IPS-NIHi7 (cell line): ENCODE data around the gene CCDC57.

Experiments
- DNase-seq: peaks from one replicate; pipeline ENCODE4 v3.0.0; 2012; ENCODE audit warnings: mixed read lengths; ENCODE audit errors: extremely low spot score

Gene CCDC57

GRCh38 chr17:82092995-82093751, 119.5 kb downstream of the CCDC57 start:
- no peak for DNase-seq

GRCh38 chr17:82092628-82092994, 120.0 kb downstream of the CCDC57 start:
- no peak for DNase-seq

DNA sequence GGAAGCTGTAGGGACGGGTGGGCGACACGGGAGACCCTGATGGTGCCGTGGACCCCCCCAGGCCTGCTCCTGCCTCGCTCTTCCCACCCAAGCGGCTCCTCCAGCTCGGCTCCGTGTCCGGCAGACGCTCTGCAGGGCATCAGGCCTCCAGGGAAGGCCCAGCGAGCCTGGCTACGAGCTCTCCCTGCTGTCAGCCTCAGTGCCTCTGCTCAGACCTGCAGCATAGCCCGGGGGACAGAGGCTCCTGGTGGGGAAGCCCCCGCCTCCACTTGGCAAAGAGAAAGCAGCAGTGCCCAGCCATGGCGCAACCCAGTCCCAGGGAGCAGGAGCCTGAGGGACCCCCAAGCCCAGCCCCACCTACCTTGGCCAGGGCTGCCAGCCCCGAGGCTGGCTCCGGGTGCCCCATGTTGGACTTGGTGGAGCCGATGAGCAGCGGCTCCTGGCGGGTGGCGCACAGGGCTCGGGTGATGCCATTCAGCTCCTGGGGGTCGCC, 120.5 kb downstream of the CCDC57 start:
- DNase-seq = no peak

GRCh38 chr17:82091264-82092066, 121.2 kb downstream of the CCDC57 start:
- no peak for DNase-seq

DNA sequence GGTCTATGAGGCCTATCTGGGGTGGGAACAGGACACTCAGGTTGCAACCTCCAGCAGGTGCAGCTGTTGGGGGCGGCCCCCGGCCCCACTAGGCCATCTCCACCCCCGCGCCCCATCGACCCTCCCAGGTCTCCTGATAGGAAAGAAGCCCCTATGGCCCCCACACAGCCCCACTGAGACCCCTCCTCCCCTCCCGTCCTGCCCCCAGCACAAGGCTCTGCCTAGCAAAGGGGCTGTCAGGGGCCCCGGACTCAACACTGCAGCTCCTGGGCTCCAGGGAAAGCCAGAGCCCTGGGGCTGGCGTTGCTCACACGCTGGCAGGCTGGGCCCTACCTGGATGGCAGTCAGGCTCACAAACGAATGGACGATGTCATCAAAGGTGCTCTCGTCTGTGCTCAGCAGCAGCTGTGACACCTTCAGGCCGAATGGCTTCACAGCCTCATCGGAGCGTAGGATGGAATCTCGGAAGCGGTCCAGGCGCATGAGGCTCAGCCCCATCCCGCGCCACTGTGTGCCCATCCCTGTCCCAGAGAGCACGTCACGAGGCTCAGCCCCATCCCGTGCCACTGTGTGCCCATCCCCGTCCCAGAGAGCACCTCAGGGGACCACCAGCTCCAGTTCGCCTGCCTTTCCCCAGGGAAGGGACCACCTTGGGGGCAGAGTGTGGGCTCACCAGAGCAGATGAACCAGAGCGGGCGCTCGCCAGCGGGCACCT, 121.9 kb downstream of the CCDC57 start:
- no peak for DNase-seq

DNA sequence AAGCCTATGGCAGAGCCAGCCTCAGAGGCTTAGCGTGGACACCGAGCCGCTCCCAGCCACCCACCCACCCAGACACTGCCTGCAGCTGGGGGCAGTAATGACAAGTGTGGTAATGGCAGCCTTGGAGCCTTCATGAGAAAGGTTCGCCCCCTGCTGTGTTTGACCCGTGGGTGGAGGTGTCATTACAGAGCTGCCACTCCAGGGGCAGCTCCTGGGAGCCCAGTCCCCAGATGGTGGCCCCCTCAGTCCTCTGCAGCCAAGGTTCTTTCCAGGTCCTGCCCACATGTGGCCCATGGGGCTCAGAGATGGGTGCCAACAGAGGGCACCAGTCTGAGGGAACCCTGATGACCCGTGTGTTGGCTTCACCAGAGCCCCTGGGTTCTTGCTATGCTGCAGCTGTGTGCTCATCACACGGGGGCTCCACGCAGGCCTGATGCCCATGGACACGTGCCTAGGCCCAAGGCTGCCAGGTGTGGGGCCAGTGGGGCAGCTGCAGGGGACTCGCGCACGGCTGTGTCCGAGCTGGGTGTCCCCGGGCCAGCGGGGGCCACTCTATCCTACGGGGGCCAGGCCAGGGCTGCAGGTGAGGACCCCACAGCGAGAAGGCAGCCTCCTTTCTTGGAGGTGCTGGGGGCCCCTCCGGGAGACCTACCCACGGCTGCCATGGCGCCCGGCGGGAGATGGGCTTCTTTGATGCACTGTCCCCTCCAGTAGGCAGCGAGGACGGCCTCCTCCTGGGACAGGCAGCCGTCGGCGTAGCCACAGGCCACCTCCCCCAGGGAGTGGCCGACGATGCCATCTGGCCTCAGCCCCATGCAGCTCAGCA, 122.7 kb downstream of the CCDC57 start:
- no peak for DNase-seq

DNA sequence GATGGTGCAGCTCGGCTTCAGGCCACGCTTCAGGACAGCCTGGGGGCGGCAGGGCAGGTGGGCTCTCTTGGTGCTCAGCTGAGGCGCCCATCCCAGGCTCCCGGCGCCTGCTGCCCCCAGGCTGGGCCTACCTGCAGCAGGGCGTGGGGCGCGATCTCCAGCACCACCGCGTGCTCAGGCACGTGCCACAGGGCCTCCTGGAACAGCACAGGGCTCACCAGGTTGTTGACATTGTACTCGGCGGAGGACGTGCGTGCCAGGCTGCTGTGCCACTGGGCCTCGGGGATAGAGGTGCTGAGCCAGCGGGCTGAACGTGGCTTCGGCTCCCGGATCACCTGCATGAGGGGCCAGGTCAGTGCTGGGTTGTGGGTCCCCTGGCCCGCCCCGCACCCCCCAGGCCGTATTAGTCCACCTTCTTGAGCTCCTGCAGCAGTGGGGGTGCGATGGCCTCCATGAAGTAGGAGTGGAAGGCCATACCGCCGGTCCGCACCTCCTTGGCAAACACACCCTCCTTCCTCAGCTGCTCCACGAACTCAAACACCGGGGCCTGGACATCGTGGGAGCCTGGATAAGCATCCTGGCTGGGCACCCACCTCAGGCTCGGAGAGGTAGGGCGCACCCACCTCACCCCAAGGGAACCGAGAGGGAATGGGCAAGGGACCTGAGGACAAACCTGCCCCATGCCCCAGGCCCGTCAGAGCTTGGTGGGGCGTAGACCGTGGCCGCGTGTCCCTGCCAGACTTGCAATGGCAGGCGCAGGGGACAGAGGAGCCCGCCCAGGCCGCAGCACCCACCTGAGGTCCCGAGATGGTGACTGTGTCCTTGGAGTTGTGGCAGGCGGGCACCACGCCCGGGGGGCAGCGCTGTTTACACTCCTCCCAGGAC, 123.6 kb downstream of the CCDC57 start:
- DNase-seq = no peak

GRCh38 chr17:82087961-82088837, 124.4 kb downstream of the CCDC57 start:
- DNase-seq = no peak

DNA sequence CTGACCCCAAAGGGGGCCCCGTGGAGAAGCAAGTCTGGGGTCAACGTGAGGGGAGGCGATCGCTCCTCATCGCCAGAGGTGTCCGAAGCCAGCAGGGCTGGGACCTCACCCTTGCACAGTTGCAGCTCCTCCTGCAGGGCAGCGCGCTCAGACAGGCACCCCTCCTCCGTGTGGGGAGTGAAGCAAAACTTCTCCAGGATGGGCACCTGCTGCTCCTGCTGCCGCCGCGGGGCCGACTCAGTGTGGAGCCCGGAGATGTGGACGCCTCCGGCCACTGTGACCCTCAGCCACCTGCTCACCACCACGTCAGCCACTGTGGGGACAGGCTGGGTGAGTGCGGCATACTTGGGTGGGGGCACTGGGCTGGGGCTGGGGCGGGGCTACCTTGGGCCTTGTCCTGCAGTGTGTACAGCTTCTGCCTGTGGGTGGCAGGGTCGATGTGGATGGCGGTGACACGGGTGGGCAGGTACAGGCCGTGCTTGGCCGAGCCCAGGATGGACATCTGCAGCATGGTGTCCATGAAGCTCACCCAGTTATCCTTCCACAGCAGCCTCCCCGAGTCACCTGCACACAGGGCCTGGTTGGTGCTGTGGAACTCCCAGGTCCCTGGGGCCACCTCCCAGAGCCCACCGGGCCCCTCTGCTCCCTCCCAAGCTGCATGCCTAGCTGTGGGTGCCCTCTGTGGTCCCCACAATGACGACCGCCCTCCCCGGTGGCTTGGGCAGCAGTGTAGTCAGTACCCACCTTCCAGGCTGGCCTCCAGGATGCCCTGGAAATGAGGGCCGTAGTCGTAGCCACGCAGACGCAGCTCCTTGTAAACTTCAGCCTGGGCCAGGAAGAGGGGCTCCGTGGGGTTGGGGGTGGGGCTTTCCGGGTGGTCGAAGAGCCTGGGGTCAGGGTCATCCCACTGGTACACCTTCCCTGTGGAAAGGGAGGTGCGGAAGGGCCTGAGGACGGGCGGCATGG, 125.4 kb downstream of the CCDC57 start:
- DNase-seq = no peak

GRCh38 chr17:82085931-82086764, 126.5 kb downstream of the CCDC57 start:
- DNase-seq = no peak

DNA sequence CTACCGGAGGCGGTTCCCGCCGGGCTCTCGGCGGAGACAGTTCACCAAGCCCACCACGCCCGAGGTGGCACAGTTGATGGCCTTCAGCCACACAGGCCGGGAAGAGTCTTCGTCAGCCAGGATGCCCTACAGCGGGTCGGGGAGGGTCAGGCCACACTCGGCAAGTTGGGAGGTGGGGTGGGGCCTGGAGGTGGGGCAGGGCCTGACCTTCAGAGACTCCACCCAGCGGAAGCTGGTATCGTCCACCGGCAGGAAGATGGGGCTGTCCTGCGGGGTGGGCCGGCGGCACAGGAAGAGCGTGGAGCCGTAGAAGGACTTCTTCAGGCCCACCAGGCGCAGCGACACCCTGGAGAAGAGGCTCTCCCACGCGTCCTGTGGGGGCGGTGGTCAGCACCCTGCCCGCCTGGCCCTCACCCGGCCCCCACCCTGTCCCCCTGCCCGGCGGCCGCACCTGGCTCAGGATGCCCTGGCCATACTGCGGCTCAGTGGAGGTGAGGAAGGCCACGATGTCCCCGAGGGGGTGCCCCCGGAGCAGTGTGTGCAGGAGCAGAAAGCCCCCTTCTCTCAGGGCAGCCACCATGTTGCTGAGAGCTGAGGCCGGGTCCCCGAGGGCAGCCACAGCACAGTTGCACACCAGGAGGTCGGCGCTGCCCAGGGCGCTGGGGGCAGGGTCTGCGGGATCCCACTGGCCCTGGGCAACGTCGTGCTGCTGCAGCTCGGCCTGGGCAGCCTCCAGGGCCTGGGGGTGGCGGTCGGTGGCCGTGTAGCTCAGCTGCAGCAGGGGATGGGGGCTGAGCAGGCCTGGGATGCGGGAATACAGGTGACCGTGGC, 127.4 kb downstream of the CCDC57 start:
- DNase-seq = no peak

- DNase-seq = no peak
These were observed 128.1 kb downstream of the CCDC57 start for GRCh38 chr17:82084373-82085030.

GRCh38 chr17:82083533-82084359, 128.9 kb downstream of the CCDC57 start:
- no peak for DNase-seq

GRCh38 chr17:82083009-82083408, 129.6 kb downstream of the CCDC57 start:
- DNase-seq = no peak

GRCh38 chr17:82082456-82082855, 130.2 kb downstream of the CCDC57 start:
- no peak for DNase-seq
